OCI-LY3 (cell line): ENCODE data around the gene NLGN2.

Source experiments
- EZH2phosphoT487 ChIP-seq: fragments of 200-600 bp; shearing (Covaris generic); IDR thresholded peaks from 2 replicates; pipeline ENCODE4 v1.6.1; 2018; ENCODE audit warnings: antibody characterized with exemption, mixed run types, low read depth
- TF ChIP-seq, protein P1 (sequence below): fragments of 200-600, 300-600 bp; sonication (generic); IDR thresholded peaks from 2 replicates; pipeline ENCODE4 v1.5.1; 2014; ENCODE audit warnings: antibody characterized with exemption, low read length, low read depth

DNA sequence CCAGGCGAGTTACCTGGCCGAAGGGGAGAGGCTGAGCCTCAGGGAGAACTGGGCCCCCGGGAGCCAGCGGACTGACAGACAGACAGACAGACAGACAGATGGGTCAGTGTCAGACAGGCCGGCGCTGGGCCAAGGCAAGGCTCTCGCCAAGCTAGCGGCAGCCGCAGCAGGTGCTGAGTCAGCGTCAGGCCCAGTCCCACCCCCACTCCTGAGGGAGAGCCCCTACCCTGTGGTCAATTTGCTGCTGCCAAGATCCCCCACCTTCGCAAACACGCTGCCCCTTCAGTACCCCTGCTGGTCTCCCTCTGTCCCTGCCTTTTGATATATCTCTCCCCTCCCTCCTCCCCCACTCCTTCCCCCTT is 33.2 kb downstream of the NLGN2 start:
- TF ChIP-seq, protein P1, sequence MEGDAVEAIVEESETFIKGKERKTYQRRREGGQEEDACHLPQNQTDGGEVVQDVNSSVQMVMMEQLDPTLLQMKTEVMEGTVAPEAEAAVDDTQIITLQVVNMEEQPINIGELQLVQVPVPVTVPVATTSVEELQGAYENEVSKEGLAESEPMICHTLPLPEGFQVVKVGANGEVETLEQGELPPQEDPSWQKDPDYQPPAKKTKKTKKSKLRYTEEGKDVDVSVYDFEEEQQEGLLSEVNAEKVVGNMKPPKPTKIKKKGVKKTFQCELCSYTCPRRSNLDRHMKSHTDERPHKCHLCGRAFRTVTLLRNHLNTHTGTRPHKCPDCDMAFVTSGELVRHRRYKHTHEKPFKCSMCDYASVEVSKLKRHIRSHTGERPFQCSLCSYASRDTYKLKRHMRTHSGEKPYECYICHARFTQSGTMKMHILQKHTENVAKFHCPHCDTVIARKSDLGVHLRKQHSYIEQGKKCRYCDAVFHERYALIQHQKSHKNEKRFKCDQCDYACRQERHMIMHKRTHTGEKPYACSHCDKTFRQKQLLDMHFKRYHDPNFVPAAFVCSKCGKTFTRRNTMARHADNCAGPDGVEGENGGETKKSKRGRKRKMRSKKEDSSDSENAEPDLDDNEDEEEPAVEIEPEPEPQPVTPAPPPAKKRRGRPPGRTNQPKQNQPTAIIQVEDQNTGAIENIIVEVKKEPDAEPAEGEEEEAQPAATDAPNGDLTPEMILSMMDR: no peak
- no peak for TF ChIP-seq EZH2phosphoT487
